ENCODE measurements around the gene KIF23. TPM values are rescaled to one million over a fixed set of nuclear protein-coding genes. Genes with fewer than 3 reads are reported as not detected.
"Not testable (repeated sequence)": the region's sequence is repeated elsewhere in the genome, so short reads cannot be mapped to it uniquely, and the experiment has no call there.

KIF23 gene
- total RNA-seq, 1 donor from 2014 or later = 21.4 TPM

GRCh38 chr15:69435985-69436384 is 21.8 kb downstream of the KIF23 start:
- DNase-seq = no peak

GRCh38 chr15:69436951-69437350 is 22.8 kb downstream of the KIF23 start:
- DNase-seq = no peak

- DNase-seq = no peak
Measured at GRCh38 chr15:69439623-69440022, 25.5 kb downstream of the KIF23 start.

- DNase-seq = no peak
Measured at GRCh38 chr15:69443032-69443611, 29.0 kb downstream of the KIF23 start.

- no peak for DNase-seq
Measured at GRCh38 chr15:69444686-69445085, 30.5 kb downstream of the KIF23 start.

- DNase-seq = no peak
Measured at GRCh38 chr15:69446953-69447352, 32.8 kb downstream of the KIF23 start.

GRCh38 chr15:69450221-69450620 is 36.1 kb downstream of the KIF23 start:
- DNase-seq = not testable (repeated sequence)

GRCh38 chr15:69450968-69451695 is 37.0 kb downstream of the KIF23 start:
- DNase-seq = no peak

GRCh38 chr15:69451951-69452691 is 38.0 kb downstream of the KIF23 start:
- peak; percentile 78 for DNase-seq

GRCh38 chr15:69452692-69453521 is 38.8 kb downstream of the KIF23 start, which contains the start of gene RPLP1:
RPLP1 (plus strand) TSS chr15:69452818; CDS start chr15:69452949, 131 bp downstream.
- DNase-seq = peak; percentile 96

- DNase-seq = no peak
Measured at GRCh38 chr15:69454953-69455352, 40.8 kb downstream of the KIF23 start.

- no peak for DNase-seq
Measured at GRCh38 chr15:69456208-69457166, 42.3 kb downstream of the KIF23 start.

GRCh38 chr15:69457304-69458280 is 43.4 kb downstream of the KIF23 start:
- DNase-seq = no peak

- no peak for DNase-seq
Measured at GRCh38 chr15:69459066-69459465, 44.9 kb downstream of the KIF23 start.

- no peak for DNase-seq
Measured at GRCh38 chr15:69460481-69460880, 46.3 kb downstream of the KIF23 start.

- DNase-seq = no peak
Measured at GRCh38 chr15:69462030-69462492, 47.9 kb downstream of the KIF23 start.

GRCh38 chr15:69462493-69463181 is 48.5 kb downstream of the KIF23 start:
- DNase-seq = peak; percentile 98

GRCh38 chr15:69463182-69463756 is 49.1 kb downstream of the KIF23 start:
- DNase-seq = no peak

- no peak for DNase-seq
Measured at GRCh38 chr15:69465253-69465652, 51.1 kb downstream of the KIF23 start.

Measured in skin of body (tissue), 2 donors.